IMR-90 (cell line): ENCODE measurements around the gene LCE1B. TPM values are rescaled to one million over a fixed set of nuclear protein-coding genes. Genes with fewer than 3 reads are reported as not detected.

ENCODE experiments used
- ATAC-seq: fragments of 200-7000 bp; cut with Tn5 transposase; 2 replicates; pipeline ENCODE4 v1.9.1; 2020; ENCODE audit warnings: low read depth, mild to moderate bottlenecking, moderate library complexity
- BruUV-seq: library from RNA; stranded (reverse); fragments of 400-500 nt; replicated peaks from 2 replicates; lab custom pipeline; 2021; lab: Mats Ljungman, UMichigan
- CTCF ChIA-PET: fragments of 300-600 bp; formaldehyde crosslinking; extraction: SDS; loops from one replicate; lab custom pipeline; 2021; ENCODE audit warnings: antibody characterized with exemption; lab: Yijun Ruan, JAX
- POLR2A ChIA-PET: fragments of 300-600 bp; sonication (Branson Sonifier 250); formaldehyde crosslinking; loops from one replicate; lab custom pipeline; 2022; ENCODE audit warnings: antibody characterized with exemption; ENCODE audit not compliant: unreplicated experiment; lab: Charles Lee
- DNase-seq: peaks from one replicate; pipeline ENCODE4 v3.0.0; 2013
- H2AFZ ChIP-seq: replicated peaks from 2 replicates; pipeline ENCODE3; 2013; ENCODE audit warnings: low read length, mild to moderate bottlenecking; ENCODE audit not compliant: poor library complexity
- H2AK5ac ChIP-seq: 2 replicates; pipeline ENCODE4 v1.6.1; 2013; ENCODE audit warnings: low read depth, low read length, inconsistent platforms
- H2AK9ac ChIP-seq: replicated peaks from 2 replicates; pipeline ENCODE3; 2013; ENCODE audit warnings: mild to moderate bottlenecking, low read depth, low read length, moderate library complexity; ENCODE audit not compliant: poor library complexity
- H2BK120ac ChIP-seq: 2 replicates; pipeline ENCODE4 v1.6.1; 2013; ENCODE audit warnings: low read depth, low read length, inconsistent platforms
- H2BK15ac ChIP-seq: 3 replicates; pipeline ENCODE4 v1.6.1; 2013; ENCODE audit warnings: low read depth, low read length, inconsistent platforms
- H2BK20ac ChIP-seq: 2 replicates; pipeline ENCODE4 v1.6.1; 2013; ENCODE audit warnings: low read depth, mild to moderate bottlenecking, inconsistent platforms, low read length, moderate library complexity
- H2BK5ac ChIP-seq: 2 replicates; pipeline ENCODE4 v1.6.1; 2013; ENCODE audit warnings: mild to moderate bottlenecking, low read depth, low read length, inconsistent platforms; ENCODE audit not compliant: poor library complexity, severe bottlenecking
- H3K14ac ChIP-seq: replicated peaks from 2 replicates; pipeline ENCODE4 v1.6.1; 2013; ENCODE audit warnings: low read depth, low read length, inconsistent platforms
- H3K18ac ChIP-seq: 2 replicates; pipeline ENCODE4 v1.6.1; 2013; ENCODE audit warnings: low read depth, low read length, control low read depth
- H3K23ac ChIP-seq: 2 replicates; pipeline ENCODE4 v1.6.1; 2013; ENCODE audit warnings: low read depth, low read length, inconsistent platforms
- H3K27ac ChIP-seq: 2 replicates; pipeline ENCODE4 v1.5.1; 2013; ENCODE audit warnings: mild to moderate bottlenecking, control low read depth, low read length; ENCODE audit not compliant: insufficient read depth
- H3K27me3 ChIP-seq: 2 replicates; pipeline ENCODE4 v1.6.1; 2013; ENCODE audit warnings: low read length; ENCODE audit not compliant: control insufficient read depth, insufficient read depth
- H3K36me3 ChIP-seq: 2 replicates; pipeline ENCODE4 v1.6.1; 2013; ENCODE audit warnings: low read length, mixed read lengths; ENCODE audit not compliant: control insufficient read depth, insufficient read depth
- H3K4ac ChIP-seq: 2 replicates; pipeline ENCODE4 v1.6.1; 2013; ENCODE audit warnings: low read depth, low read length, inconsistent platforms
- H3K4me1 ChIP-seq: 2 replicates; pipeline ENCODE4 v1.6.1; 2013; ENCODE audit warnings: low read length, mixed read lengths; ENCODE audit not compliant: control insufficient read depth, insufficient read depth
- H3K4me2 ChIP-seq: 2 replicates; pipeline ENCODE4 v1.6.1; 2013; ENCODE audit warnings: low read depth, mild to moderate bottlenecking, control low read depth, low read length, moderate library complexity
- H3K4me3 ChIP-seq: 2 replicates; pipeline ENCODE4 v1.5.1; 2013; ENCODE audit warnings: low read depth, mild to moderate bottlenecking, control low read depth, low read length, moderate library complexity; ENCODE audit not compliant: insufficient read depth
- H3K56ac ChIP-seq: 2 replicates; pipeline ENCODE4 v1.6.1; 2013; ENCODE audit warnings: low read length, inconsistent platforms; ENCODE audit not compliant: insufficient read depth; ENCODE audit errors: extremely low read depth
- H3K79me1 ChIP-seq, 2 experiments: 2 replicates each; pipeline ENCODE4 v1.6.1; 2013; ENCODE audit warnings: low read length in 2 of 2, inconsistent platforms in 1 of 2, low read depth in 1 of 2
- H3K9ac ChIP-seq: 2 replicates; pipeline ENCODE4 v1.6.1; 2013; ENCODE audit warnings: low read depth, low read length, control low read depth
- H3K9me1 ChIP-seq: 2 replicates; pipeline ENCODE4 v1.6.1; 2013; ENCODE audit warnings: low read length, inconsistent platforms; ENCODE audit not compliant: insufficient read depth
- H3K9me3 ChIP-seq: 2 replicates; pipeline ENCODE4 v1.6.1; 2013; ENCODE audit warnings: low read length; ENCODE audit not compliant: control insufficient read depth, insufficient read depth
- H4K20me1 ChIP-seq: 2 replicates; pipeline ENCODE4 v1.6.1; 2013; ENCODE audit warnings: low read length, inconsistent platforms; ENCODE audit not compliant: insufficient read depth
- H4K5ac ChIP-seq: 2 replicates; pipeline ENCODE4 v1.6.1; 2013; ENCODE audit warnings: mild to moderate bottlenecking, low read depth, low read length, control low read depth
- H4K8ac ChIP-seq, 2 experiments: 2 replicates each; pipeline ENCODE4 v1.6.1; 2013; ENCODE audit warnings: low read depth in 2 of 2, low read length in 2 of 2, control low read depth in 1 of 2, inconsistent platforms in 1 of 2
- H4K91ac ChIP-seq: 2 replicates; pipeline ENCODE4 v1.6.1; 2013; ENCODE audit warnings: low read depth, low read length, inconsistent platforms; ENCODE audit not compliant: insufficient read depth
- FOS ChIP-seq: fragments of 150-350 bp; IDR thresholded peaks from 2 replicates; pipeline ENCODE4 v1.6.1; 2016; ENCODE audit warnings: low read depth, low read length
- POLR2A ChIP-seq: IDR thresholded peaks from 2 replicates; pipeline ENCODE4 v1.6.1; 2012; ENCODE audit warnings: mild to moderate bottlenecking, low read depth, low read length
- WGBS, 2 experiments: methylation state at CpG; one replicate each; pipeline versions ENCODE4 v1.1.5 to v1.1.7; 2013; ENCODE audit warnings: missing lambda C conversion rate in 2 of 2; ENCODE audit not compliant: insufficient read length in 1 of 2; ENCODE audit errors: extremely low coverage in 2 of 2; 5-methylcytosine and 5-hydroxymethylcytosine counted together
- dilution Hi-C: fragments of 300-500 bp; cut with HindIII; formaldehyde crosslinking; loops from one replicate; pipeline ENCODE4 v1.14.3; 2018; ENCODE audit warnings: low sequenced_read_pairs; ENCODE audit not compliant: unreplicated experiment
- in situ Hi-C: fragments of 300-500 bp; cut with MboI; formaldehyde crosslinking; loops from 3 replicates; pipeline ENCODE4 v1.14.3; 2019; ENCODE audit warnings: low sequenced_read_pairs, inconsistent platforms, mixed read lengths
- intact Hi-C: fragments of 100-400 bp; cut with micrococcal nuclease; formaldehyde crosslinking; loops from 2 replicates; pipeline ENCODE4 v1.10.0; 2022
- polyA plus RNA-seq, 3 experiments: library from polyadenylated mRNA; depleted of rRNA; stranded (reverse); fragments of >200 nt; gene quantifications; 2 replicates each; pipeline ENCODE4 v1.2.3, GENCODE V29; 2012; ENCODE audit warnings: low replicate concordance in 1 of 3
- total RNA-seq: library from RNA; depleted of rRNA; stranded (reverse); fragments of >200 nt; gene quantifications from 2 replicates; pipeline ENCODE4 v1.2.3, GENCODE V29; 2012
- TF ChIP-seq, protein P1 (sequence below): conservative IDR thresholded peaks from 2 replicates; pipeline ENCODE4 v1.5.1; 2012; ENCODE audit warnings: mild to moderate bottlenecking, low read depth, low read length, improper control_type of control experiment

LCE1B gene
- total and polyA plus RNA-seq, 2 of the 4 experiments (the other 2 are of a cell fraction): not detected

DNA sequence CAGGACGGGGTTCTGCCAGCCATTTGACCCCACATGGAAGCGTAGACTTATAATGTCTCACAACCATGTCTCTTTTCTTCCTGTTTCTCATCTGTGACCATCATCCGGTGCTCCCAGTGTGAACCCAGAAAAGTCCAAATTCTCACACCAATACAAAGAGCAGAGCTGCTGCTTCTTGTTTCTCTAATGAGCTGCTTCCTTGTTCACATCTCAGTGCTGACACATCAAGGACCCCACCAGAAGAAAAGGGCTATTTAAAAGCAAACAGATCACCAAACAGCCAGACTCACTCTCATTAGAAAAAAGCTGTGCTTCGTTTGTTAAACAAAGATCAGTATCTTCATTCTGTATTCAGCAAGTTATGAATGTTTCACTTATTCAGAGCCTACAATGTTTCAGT lies 16.1 kb upstream of the LCE1B start:
- DNase-seq (no peak), ATAC-seq (no peak)
- H2BK5ac ChIP-seq: no peak overlapping the region
- in situ Hi-C loops: no loop called here
- H2BK15ac ChIP-seq: no peak overlapping the region
- no peak overlapping the region for H2AK9ac ChIP-seq
- no peak overlapping the region for H2BK120ac ChIP-seq
- no peaks in the 10 kb centered on the region for H3K36me3 ChIP-seq
- no peak overlapping the region for H3K18ac ChIP-seq
- no peak overlapping the region for H2BK20ac ChIP-seq
- no peaks in the 10 kb centered on the region for H3K27me3 ChIP-seq
- H3K4me2 ChIP-seq: no peak overlapping the region
- H3K9me3 ChIP-seq: no peaks in the 10 kb centered on the region; the same call in 1 of the 2 replicates
- H3K9ac ChIP-seq: no peak overlapping the region
- no peak overlapping the region for H3K23ac ChIP-seq
- dilution Hi-C loops: no loop called here
- TF ChIP-seq, protein P1, sequence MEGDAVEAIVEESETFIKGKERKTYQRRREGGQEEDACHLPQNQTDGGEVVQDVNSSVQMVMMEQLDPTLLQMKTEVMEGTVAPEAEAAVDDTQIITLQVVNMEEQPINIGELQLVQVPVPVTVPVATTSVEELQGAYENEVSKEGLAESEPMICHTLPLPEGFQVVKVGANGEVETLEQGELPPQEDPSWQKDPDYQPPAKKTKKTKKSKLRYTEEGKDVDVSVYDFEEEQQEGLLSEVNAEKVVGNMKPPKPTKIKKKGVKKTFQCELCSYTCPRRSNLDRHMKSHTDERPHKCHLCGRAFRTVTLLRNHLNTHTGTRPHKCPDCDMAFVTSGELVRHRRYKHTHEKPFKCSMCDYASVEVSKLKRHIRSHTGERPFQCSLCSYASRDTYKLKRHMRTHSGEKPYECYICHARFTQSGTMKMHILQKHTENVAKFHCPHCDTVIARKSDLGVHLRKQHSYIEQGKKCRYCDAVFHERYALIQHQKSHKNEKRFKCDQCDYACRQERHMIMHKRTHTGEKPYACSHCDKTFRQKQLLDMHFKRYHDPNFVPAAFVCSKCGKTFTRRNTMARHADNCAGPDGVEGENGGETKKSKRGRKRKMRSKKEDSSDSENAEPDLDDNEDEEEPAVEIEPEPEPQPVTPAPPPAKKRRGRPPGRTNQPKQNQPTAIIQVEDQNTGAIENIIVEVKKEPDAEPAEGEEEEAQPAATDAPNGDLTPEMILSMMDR: no peak
- no peak for TF ChIP-seq FOS
- TF ChIP-seq POLR2A: no peak
- CTCF ChIA-PET: no interaction called here
- no peaks in the 10 kb centered on the region for H4K20me1 ChIP-seq
- no peaks in the 10 kb centered on the region for H3K9me1 ChIP-seq
- H3K56ac ChIP-seq: no peak overlapping the region
- POLR2A ChIA-PET: no interaction called here
- no peak overlapping the region for H3K4me3 ChIP-seq
- H2AFZ ChIP-seq: no peak overlapping the region
- H3K14ac ChIP-seq: no peak overlapping the region
- H2AK5ac ChIP-seq: no peak overlapping the region
- no peak overlapping the region for H3K27ac ChIP-seq
- intact Hi-C loops: no loop called here
- H4K8ac ChIP-seq: no peak overlapping the region
- no peak overlapping the region for H4K5ac ChIP-seq
- WGBS, 2 experiments: 10% methylated on average over 2 of the region's 4 CpGs; no CpG with 5 or more reads in 1 of the 2 experiments
- BruUV-seq: no TSS peak
- H3K4ac ChIP-seq: no peak overlapping the region
- no peaks in the 10 kb centered on the region for H3K4me1 ChIP-seq
- no peak overlapping the region for H4K91ac ChIP-seq
- no peaks in the 10 kb centered on the region for H3K79me1 ChIP-seq
